H9 (cell line): ENCODE measurements around the gene ANGPTL7. TPM values are rescaled to one million over a fixed set of nuclear protein-coding genes. Genes with fewer than 3 reads are reported as not detected.

Experiments used
- DNase-seq: peaks from one replicate; pipeline ENCODE4 v3.0.0-alpha.2; 2017
- H2AFZ ChIP-seq: one replicate; pipeline ENCODE4 v1.6.1; 2013; ENCODE audit warnings: mild to moderate bottlenecking, low read length, control low read depth, moderate library complexity
- H2AK5ac ChIP-seq: 2 replicates; pipeline ENCODE4 v1.6.1; 2013; ENCODE audit warnings: low read length, control low read depth, mixed read lengths; ENCODE audit not compliant: insufficient read length
- H2BK120ac ChIP-seq: one replicate; pipeline ENCODE4 v1.6.1; 2013; ENCODE audit warnings: low read depth, mild to moderate bottlenecking, low read length, control low read depth, inconsistent platforms; ENCODE audit not compliant: poor library complexity, severe bottlenecking
- H2BK12ac ChIP-seq: 2 replicates; pipeline ENCODE4 v1.6.1; 2013; ENCODE audit warnings: low read length, control low read depth, mixed read lengths, low read depth; ENCODE audit not compliant: insufficient read length
- H2BK15ac ChIP-seq: 2 replicates; pipeline ENCODE4 v1.6.1; 2013; ENCODE audit warnings: low read depth, low read length, control low read depth
- H2BK20ac ChIP-seq: one replicate; pipeline ENCODE4 v1.6.1; 2013; ENCODE audit warnings: low read depth, mild to moderate bottlenecking, low read length, control low read depth, inconsistent platforms; ENCODE audit not compliant: poor library complexity, severe bottlenecking
- H2BK5ac ChIP-seq: 2 replicates; pipeline ENCODE4 v1.6.1; 2013; ENCODE audit warnings: low read length, control low read depth, mixed read lengths; ENCODE audit not compliant: insufficient read length
- H3K14ac ChIP-seq: 2 replicates; pipeline ENCODE4 v1.6.1; 2013; ENCODE audit warnings: low read length, control low read depth; ENCODE audit not compliant: insufficient read depth
- H3K18ac ChIP-seq: 2 replicates; pipeline ENCODE4 v1.6.1; 2013; ENCODE audit warnings: low read depth, mild to moderate bottlenecking, mixed read lengths, low read length, control low read depth; ENCODE audit not compliant: insufficient read length
- H3K23ac ChIP-seq: 2 replicates; pipeline ENCODE4 v1.6.1; 2013; ENCODE audit warnings: low read length, control low read depth, mixed read lengths, low read depth; ENCODE audit not compliant: insufficient read length
- H3K23me2 ChIP-seq: 2 replicates; pipeline ENCODE4 v1.6.1; 2013; ENCODE audit warnings: low read depth, mild to moderate bottlenecking, mixed read lengths, low read length, control low read depth; ENCODE audit not compliant: insufficient read length, poor library complexity, severe bottlenecking
- H3K27ac ChIP-seq: 2 replicates; pipeline ENCODE4 v1.5.1; 2013; ENCODE audit warnings: low read length, control low read depth, mixed read lengths, low read depth; ENCODE audit not compliant: insufficient read length
- H3K27me3 ChIP-seq: 2 replicates; pipeline ENCODE4 v1.6.1; 2013; ENCODE audit warnings: low read length, control low read depth, inconsistent platforms; ENCODE audit not compliant: insufficient read depth
- H3K4ac ChIP-seq: 2 replicates; pipeline ENCODE4 v1.6.1; 2013; ENCODE audit warnings: low read depth, mild to moderate bottlenecking, control low read depth, inconsistent platforms, low read length, moderate library complexity
- H3K4me1 ChIP-seq: 2 replicates; pipeline ENCODE4 v1.6.1; 2013; ENCODE audit warnings: low read length, control low read depth, inconsistent platforms; ENCODE audit not compliant: insufficient read depth
- H3K4me2 ChIP-seq: 2 replicates; pipeline ENCODE4 v1.6.1; 2013; ENCODE audit warnings: low read length, control low read depth, mixed read lengths; ENCODE audit not compliant: insufficient read length, insufficient read depth
- H3K56ac ChIP-seq: 2 replicates; pipeline ENCODE4 v1.6.1; 2013; ENCODE audit warnings: low read depth, mild to moderate bottlenecking, mixed read lengths, low read length, control low read depth; ENCODE audit not compliant: insufficient read length
- H3K79me1 ChIP-seq: 2 replicates; pipeline ENCODE4 v1.6.1; 2013; ENCODE audit warnings: low read depth, mild to moderate bottlenecking, moderate library complexity, low read length, control low read depth, inconsistent platforms; ENCODE audit not compliant: insufficient read depth, poor library complexity, severe bottlenecking
- H3K79me2 ChIP-seq: 2 replicates; pipeline ENCODE4 v1.6.1; 2013; ENCODE audit warnings: low read length, control low read depth, inconsistent platforms; ENCODE audit not compliant: insufficient read depth
- H3K9ac ChIP-seq: 2 replicates; pipeline ENCODE4 v1.6.1; 2013; ENCODE audit warnings: low read length, control low read depth, mixed read lengths; ENCODE audit not compliant: insufficient read length; ENCODE audit errors: extremely low read depth
- H3K9me3 ChIP-seq: one replicate; pipeline ENCODE4 v1.6.1; 2013; ENCODE audit warnings: low read depth, low read length, inconsistent platforms; ENCODE audit not compliant: control insufficient read depth
- H3T11ph ChIP-seq: one replicate; pipeline ENCODE4 v1.6.1; 2013; ENCODE audit warnings: mild to moderate bottlenecking, low read length, control low read depth, inconsistent platforms
- H4K20me1 ChIP-seq: one replicate; pipeline ENCODE4 v1.6.1; 2013; ENCODE audit not compliant: control insufficient read depth, insufficient read length, insufficient read depth
- H4K5ac ChIP-seq: 2 replicates; pipeline ENCODE4 v1.6.1; 2013; ENCODE audit warnings: low read depth, mild to moderate bottlenecking, mixed read lengths, low read length, control low read depth; ENCODE audit not compliant: insufficient read length
- H4K8ac ChIP-seq: replicated peaks from 2 replicates; pipeline ENCODE4 v1.6.1; 2013; ENCODE audit warnings: low read length, control low read depth, mixed read lengths, low read depth; ENCODE audit not compliant: insufficient read length
- H4K91ac ChIP-seq: 2 replicates; pipeline ENCODE4 v1.6.1; 2013; ENCODE audit warnings: low read depth, mild to moderate bottlenecking, moderate library complexity, mixed read lengths, low read length, control low read depth; ENCODE audit not compliant: insufficient read length
- H3K27ac Mint-ChIP-seq, 3 experiments: 2 replicates in 2 of 3; 3 replicates in 1 of 3; pipeline ENCODE4 v1.8.0; 2020 to 2021; ENCODE audit warnings: mixed read lengths in 3 of 3, mild to moderate bottlenecking in 1 of 3, moderate library complexity in 1 of 3
- H3K27me3 Mint-ChIP-seq: 2 replicates; pipeline ENCODE4 v1.8.0; 2021; ENCODE audit warnings: low read depth, mild to moderate bottlenecking, moderate library complexity, mixed read lengths
- H3K36me3 Mint-ChIP-seq, 3 experiments: 2 replicates in 2 of 3; 3 replicates in 1 of 3; pipeline ENCODE4 v1.8.0; 2020 to 2021; ENCODE audit warnings: low read depth in 3 of 3, mixed read lengths in 3 of 3; ENCODE audit not compliant: insufficient read depth in 1 of 3
- H3K4me1 Mint-ChIP-seq, 2 experiments: 2 replicates each; pipeline ENCODE4 v1.8.0; 2020; ENCODE audit warnings: mixed read lengths in 2 of 2
- H3K4me3 Mint-ChIP-seq, 2 experiments: 2 replicates in 1 of 2; 3 replicates in 1 of 2; pipeline ENCODE4 v1.8.0; 2020 to 2021; ENCODE audit warnings: mild to moderate bottlenecking in 2 of 2, mixed read lengths in 2 of 2, moderate library complexity in 1 of 2
- H3K9me3 Mint-ChIP-seq, 2 experiments: 2 replicates in 1 of 2; 3 replicates in 1 of 2; pipeline ENCODE4 v1.8.0; 2020; ENCODE audit warnings: mild to moderate bottlenecking in 2 of 2, mixed read lengths in 2 of 2, moderate library complexity in 1 of 2
- CTCF ChIP-seq: fragments of 200-600 bp; sonication (generic); conservative IDR thresholded peaks from 3 replicates; pipeline ENCODE4 v1.8.0; 2021; ENCODE audit warnings: antibody characterized with exemption, mild to moderate bottlenecking
- WGBS: extraction: QIAGEN DNeasy Blood & Tissue Kit; methylation state at CpG from one replicate; pipeline ENCODE4 v1.1.7; 2013; ENCODE audit warnings: missing lambda C conversion rate, low lambda C conversion rate, mixed read lengths; ENCODE audit not compliant: insufficient read length; ENCODE audit errors: extremely low coverage; 5-methylcytosine and 5-hydroxymethylcytosine counted together
- total RNA-seq: library from RNA; stranded (reverse); gene quantifications from 2 replicates; pipeline ENCODE4 v1.2.1, GENCODE V29; 2021

The ANGPTL7 gene
- total RNA-seq, 1 experiment from 2014 or later = not detected

GRCh38 chr1:11187000-11187399 lies 2.2 kb upstream of the ANGPTL7 start:
- Histone ChIP-seq H3K4ac (no peak overlapping the region), H4K20me1 (no peaks in the 10 kb centered on the region), H3K27me3 (no peaks in the 10 kb centered on the region), H3K23ac (no peak overlapping the region), H2BK15ac (no peak overlapping the region), H3K23me2 (no peaks in the 10 kb centered on the region), H3K27ac (no peak overlapping the region), H3K4me1 (no peaks in the 10 kb centered on the region), H3K79me1 (no peaks in the 10 kb centered on the region), H2AFZ (no peak overlapping the region), H3K79me2 (no peaks in the 10 kb centered on the region), H3K56ac (no peak overlapping the region), H4K8ac (no peak overlapping the region), H3K14ac (no peak overlapping the region), H3T11ph (no peak overlapping the region), H2BK12ac (no peak overlapping the region), H2BK120ac (no peak overlapping the region), H2BK5ac (no peak overlapping the region), H4K91ac (no peak overlapping the region), H3K9ac (no peak overlapping the region), H3K18ac (no peak overlapping the region), H3K4me2 (no peak overlapping the region), H2BK20ac (no peak overlapping the region), H2AK5ac (no peak overlapping the region), H3K9me3 (no peaks in the 10 kb centered on the region), H4K5ac (no peak overlapping the region)
- peaks cover 4 to 48% (median 23%) of the 10 kb centered on the region in 3 experiments; a peak in 6 of 7 replicates for H3K36me3 Mint-ChIP-seq
- H3K27ac Mint-ChIP-seq = no peak overlapping the region
- no peaks in the 10 kb centered on the region for H3K27me3 Mint-ChIP-seq
- DNase-seq = no peak
- TF ChIP-seq CTCF = no peak
- no peak overlapping the region for H3K4me3 Mint-ChIP-seq
- H3K9me3 Mint-ChIP-seq = no peaks in the 10 kb centered on the region
- no CpG with 5 or more reads among the region's 3 CpGs for WGBS
- peaks cover 0 to 6% of the 10 kb centered on the region in 2 experiments; a peak in 1 of 4 replicates for H3K4me1 Mint-ChIP-seq
